Measurements from ENCODE around the gene CRACDL.

DNA sequence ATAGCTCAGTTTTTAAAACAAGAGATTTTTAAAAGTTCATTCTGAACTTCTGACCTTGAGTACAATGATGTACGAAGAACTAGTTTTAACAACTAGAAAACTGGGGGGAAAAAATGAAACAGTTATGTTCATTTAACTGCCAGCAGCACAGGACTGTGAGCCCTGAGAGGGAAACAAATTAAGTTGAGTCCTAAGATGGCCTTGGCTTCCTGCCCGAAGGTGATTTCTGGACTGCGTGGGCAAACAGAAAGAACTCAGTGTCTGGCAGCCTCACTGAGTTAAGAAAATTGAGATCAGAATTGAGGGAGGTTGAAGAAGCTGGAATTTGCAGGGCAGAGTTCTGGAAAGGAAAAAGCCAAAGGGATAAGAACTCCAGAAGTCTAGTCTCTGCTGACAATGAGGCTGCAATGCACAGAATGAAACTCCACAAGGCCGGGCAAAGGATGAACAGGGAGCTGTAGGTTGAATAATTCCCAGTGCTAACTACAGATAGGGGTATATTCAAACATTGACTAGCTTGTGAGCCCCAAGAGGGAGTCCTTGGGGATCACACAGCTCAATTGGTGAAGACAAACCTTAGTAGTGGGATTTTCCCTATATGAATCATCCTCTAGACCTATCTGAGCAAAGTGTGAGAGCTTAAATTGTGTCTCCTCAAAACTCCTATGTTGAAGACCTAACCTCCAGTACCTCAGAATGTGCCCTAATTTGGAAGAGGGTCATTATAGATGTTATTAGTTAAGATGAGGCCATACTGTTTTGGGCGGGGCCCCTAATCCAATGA lies 13.1 kb upstream of the CRACDL start:
- TF ChIP-seq, protein P1, sequence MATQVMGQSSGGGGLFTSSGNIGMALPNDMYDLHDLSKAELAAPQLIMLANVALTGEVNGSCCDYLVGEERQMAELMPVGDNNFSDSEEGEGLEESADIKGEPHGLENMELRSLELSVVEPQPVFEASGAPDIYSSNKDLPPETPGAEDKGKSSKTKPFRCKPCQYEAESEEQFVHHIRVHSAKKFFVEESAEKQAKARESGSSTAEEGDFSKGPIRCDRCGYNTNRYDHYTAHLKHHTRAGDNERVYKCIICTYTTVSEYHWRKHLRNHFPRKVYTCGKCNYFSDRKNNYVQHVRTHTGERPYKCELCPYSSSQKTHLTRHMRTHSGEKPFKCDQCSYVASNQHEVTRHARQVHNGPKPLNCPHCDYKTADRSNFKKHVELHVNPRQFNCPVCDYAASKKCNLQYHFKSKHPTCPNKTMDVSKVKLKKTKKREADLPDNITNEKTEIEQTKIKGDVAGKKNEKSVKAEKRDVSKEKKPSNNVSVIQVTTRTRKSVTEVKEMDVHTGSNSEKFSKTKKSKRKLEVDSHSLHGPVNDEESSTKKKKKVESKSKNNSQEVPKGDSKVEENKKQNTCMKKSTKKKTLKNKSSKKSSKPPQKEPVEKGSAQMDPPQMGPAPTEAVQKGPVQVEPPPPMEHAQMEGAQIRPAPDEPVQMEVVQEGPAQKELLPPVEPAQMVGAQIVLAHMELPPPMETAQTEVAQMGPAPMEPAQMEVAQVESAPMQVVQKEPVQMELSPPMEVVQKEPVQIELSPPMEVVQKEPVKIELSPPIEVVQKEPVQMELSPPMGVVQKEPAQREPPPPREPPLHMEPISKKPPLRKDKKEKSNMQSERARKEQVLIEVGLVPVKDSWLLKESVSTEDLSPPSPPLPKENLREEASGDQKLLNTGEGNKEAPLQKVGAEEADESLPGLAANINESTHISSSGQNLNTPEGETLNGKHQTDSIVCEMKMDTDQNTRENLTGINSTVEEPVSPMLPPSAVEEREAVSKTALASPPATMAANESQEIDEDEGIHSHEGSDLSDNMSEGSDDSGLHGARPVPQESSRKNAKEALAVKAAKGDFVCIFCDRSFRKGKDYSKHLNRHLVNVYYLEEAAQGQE (IDR thresholded peaks at IDR 0.05; ENCODE audit: insufficient read depth in 1 of 2, low read depth in 2 of 2, low read length in 2 of 2), result no peak
- TF ChIP-seq POLR2AphosphoS5 (IDR thresholded peaks at IDR 0.05; ENCODE audit: low read depth, low read length), result no peak
- no peak for TF ChIP-seq SIN3A (IDR thresholded peaks at IDR 0.05; ENCODE audit: borderline replicate concordance, insufficient read depth, low read length)
- TF ChIP-seq TAF1 (IDR thresholded peaks at IDR 0.05; ENCODE audit: borderline replicate concordance, insufficient read depth, low read length), result no peak
- no peak for TF ChIP-seq FOXP2 (optimal IDR thresholded peaks at IDR 0.05; ENCODE audit: borderline replicate concordance, extremely low read depth, extremely low read length, insufficient read depth)
